ENCODE data around the gene ZRANB3. TPM values are rescaled to one million over a fixed set of nuclear protein-coding genes. Genes with fewer than 3 reads are reported as not detected.

ZRANB3 gene
- total RNA-seq, 1 experiment from 2014 or later = 17.1 TPM

- H3K27ac ChIP-seq (ENCODE audit: low read depth, low read length, poor library complexity, severe bottlenecking) = no peak overlapping the region
- H3K27me3 ChIP-seq (replicated peaks; ENCODE audit: insufficient read depth, low read depth, low read length, poor library complexity) = no peaks in the 10 kb centered on the region
- intact Hi-C loops (cut with micrococcal nuclease; ENCODE audit: unreplicated experiment) = no loop called here
- H3K36me3 ChIP-seq (ENCODE audit: insufficient read depth, low read length, poor library complexity, severe bottlenecking) = no peaks in the 10 kb centered on the region
- DNase-seq (ENCODE audit: low spot score) = no peak
- CTCF ChIA-PET = no interaction called here
- BruUV-seq (replicated peaks) = no TSS peak
- H3K4me1 ChIP-seq (ENCODE audit: insufficient read depth, low read length, poor library complexity, severe bottlenecking) = no peaks in the 10 kb centered on the region
- H3K9me3 ChIP-seq (ENCODE audit: low read depth, low read length, poor library complexity, severe bottlenecking) = peaks cover 8% of the 10 kb centered on the region
- TF ChIP-seq CTCF (conservative IDR thresholded peaks at IDR 0.05; ENCODE audit: low read depth, low read length) (no peak), EZH2 (IDR thresholded peaks at IDR 0.05; ENCODE audit: borderline replicate concordance, low read depth, low read length, poor library complexity, severe bottlenecking) (no peak)
- POLR2A ChIA-PET (ENCODE audit: low non-redundant PET) = no interaction called here
- H3K4me3 ChIP-seq (ENCODE audit: low read depth, low read length, poor library complexity, severe bottlenecking) = no peak overlapping the region
These were observed 106.2 kb downstream of the ZRANB3 start for GRCh38 chr2:135424849-135425248.

- no TSS peak for BruUV-seq (replicated peaks)
- Histone ChIP-seq H3K4me3 (ENCODE audit: low read depth, low read length, poor library complexity, severe bottlenecking) (no peak overlapping the region), H3K27ac (ENCODE audit: low read depth, low read length, poor library complexity, severe bottlenecking) (no peak overlapping the region), H3K36me3 (ENCODE audit: insufficient read depth, low read length, poor library complexity, severe bottlenecking) (no peaks in the 10 kb centered on the region), H3K9me3 (ENCODE audit: low read depth, low read length, poor library complexity, severe bottlenecking) (peaks cover 8% of the 10 kb centered on the region), H3K4me1 (ENCODE audit: insufficient read depth, low read length, poor library complexity, severe bottlenecking) (no peaks in the 10 kb centered on the region), H3K27me3 (replicated peaks; ENCODE audit: insufficient read depth, low read depth, low read length, poor library complexity) (no peaks in the 10 kb centered on the region)
- no peak for DNase-seq (ENCODE audit: low spot score)
- intact Hi-C loops (cut with micrococcal nuclease; ENCODE audit: unreplicated experiment) = no loop called here
- CTCF ChIA-PET = no interaction called here
- POLR2A ChIA-PET (ENCODE audit: low non-redundant PET) = no interaction called here
- TF ChIP-seq CTCF (conservative IDR thresholded peaks at IDR 0.05; ENCODE audit: low read depth, low read length) = no peak
- no peak for TF ChIP-seq EZH2 (IDR thresholded peaks at IDR 0.05; ENCODE audit: borderline replicate concordance, low read depth, low read length, poor library complexity, severe bottlenecking)
These were observed 108.1 kb downstream of the ZRANB3 start for GRCh38 chr2:135422898-135423297.

- no peak overlapping the region for H3K4me3 ChIP-seq (ENCODE audit: low read depth, low read length, poor library complexity, severe bottlenecking)
- no peak for DNase-seq (ENCODE audit: low spot score)
- intact Hi-C loops (cut with micrococcal nuclease; ENCODE audit: unreplicated experiment) = no loop called here
- H3K36me3 ChIP-seq (ENCODE audit: insufficient read depth, low read length, poor library complexity, severe bottlenecking) = no peaks in the 10 kb centered on the region
- H3K4me1 ChIP-seq (ENCODE audit: insufficient read depth, low read length, poor library complexity, severe bottlenecking) = no peaks in the 10 kb centered on the region
- no peaks in the 10 kb centered on the region for H3K27me3 ChIP-seq (replicated peaks; ENCODE audit: insufficient read depth, low read depth, low read length, poor library complexity)
- no peak overlapping the region for H3K27ac ChIP-seq (ENCODE audit: low read depth, low read length, poor library complexity, severe bottlenecking)
- BruUV-seq (replicated peaks) = no TSS peak
- no peaks in the 10 kb centered on the region for H3K9me3 ChIP-seq (ENCODE audit: low read depth, low read length, poor library complexity, severe bottlenecking)
- no peak for TF ChIP-seq EZH2 (IDR thresholded peaks at IDR 0.05; ENCODE audit: borderline replicate concordance, low read depth, low read length, poor library complexity, severe bottlenecking)
- TF ChIP-seq CTCF (conservative IDR thresholded peaks at IDR 0.05; ENCODE audit: low read depth, low read length) = no peak
- POLR2A ChIA-PET (ENCODE audit: low non-redundant PET) = no interaction called here
- CTCF ChIA-PET = no interaction called here
These were observed 119.4 kb downstream of the ZRANB3 start for GRCh38 chr2:135411646-135412045.

All from A673 (cell line).